PFSK-1 (cell line): Measurements from ENCODE around the gene LIPG.

Source experiments
- FOXP2 ChIP-seq: optimal IDR thresholded peaks from 2 replicates; pipeline ENCODE3; 2011; ENCODE audit warnings: borderline replicate concordance, control low read depth, inconsistent platforms; ENCODE audit not compliant: insufficient read depth; ENCODE audit errors: extremely low read length, extremely low read depth
- POLR2AphosphoS5 ChIP-seq: IDR thresholded peaks from 2 replicates; pipeline ENCODE4 v1.6.1; 2012; ENCODE audit warnings: low read depth, mild to moderate bottlenecking, control low read depth, low read length, moderate library complexity
- SIN3A ChIP-seq: IDR thresholded peaks from 2 replicates; pipeline ENCODE4 v1.6.1; 2012; ENCODE audit warnings: mild to moderate bottlenecking, low read length, moderate library complexity, borderline replicate concordance; ENCODE audit not compliant: insufficient read depth
- TAF1 ChIP-seq: IDR thresholded peaks from 2 replicates; pipeline ENCODE4 v1.6.1; 2012; ENCODE audit warnings: low read length, control low read depth, borderline replicate concordance; ENCODE audit not compliant: insufficient read depth
- TF ChIP-seq, protein P1 (sequence below), 2 experiments: IDR thresholded peaks; 2 replicates each; pipeline versions ENCODE4 v1.6.1 to v1.8.0; 2011 to 2012; ENCODE audit warnings: low read depth in 2 of 2, low read length in 2 of 2, control low read depth in 1 of 2, inconsistent platforms in 1 of 2, mild to moderate bottlenecking in 1 of 2, moderate library complexity in 1 of 2; ENCODE audit not compliant: insufficient read depth in 1 of 2

Gene LIPG

DNA sequence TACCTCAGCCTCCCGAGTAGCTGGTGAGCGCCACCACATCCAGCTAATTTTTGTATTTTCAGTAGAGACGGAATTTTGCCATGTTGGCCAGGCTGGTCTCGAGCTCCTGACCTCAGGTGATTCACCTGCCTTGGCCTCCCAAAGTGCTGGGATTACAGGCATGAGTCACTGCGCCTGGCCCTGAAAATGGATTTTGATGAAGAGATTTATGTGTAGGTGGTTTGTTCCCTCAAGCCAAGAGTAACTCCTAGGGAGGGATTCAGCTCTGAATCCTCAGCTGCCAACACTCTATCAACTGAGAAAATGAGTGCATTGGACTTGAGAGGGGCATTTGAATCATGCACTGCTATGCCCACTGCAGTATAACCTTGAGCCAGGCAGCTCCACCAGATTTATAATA lies 17.5 kb upstream of the LIPG start:
- TF ChIP-seq POLR2AphosphoS5 (no peak), TAF1 (no peak), SIN3A (no peak), FOXP2 (no peak)
- TF ChIP-seq, protein P1, sequence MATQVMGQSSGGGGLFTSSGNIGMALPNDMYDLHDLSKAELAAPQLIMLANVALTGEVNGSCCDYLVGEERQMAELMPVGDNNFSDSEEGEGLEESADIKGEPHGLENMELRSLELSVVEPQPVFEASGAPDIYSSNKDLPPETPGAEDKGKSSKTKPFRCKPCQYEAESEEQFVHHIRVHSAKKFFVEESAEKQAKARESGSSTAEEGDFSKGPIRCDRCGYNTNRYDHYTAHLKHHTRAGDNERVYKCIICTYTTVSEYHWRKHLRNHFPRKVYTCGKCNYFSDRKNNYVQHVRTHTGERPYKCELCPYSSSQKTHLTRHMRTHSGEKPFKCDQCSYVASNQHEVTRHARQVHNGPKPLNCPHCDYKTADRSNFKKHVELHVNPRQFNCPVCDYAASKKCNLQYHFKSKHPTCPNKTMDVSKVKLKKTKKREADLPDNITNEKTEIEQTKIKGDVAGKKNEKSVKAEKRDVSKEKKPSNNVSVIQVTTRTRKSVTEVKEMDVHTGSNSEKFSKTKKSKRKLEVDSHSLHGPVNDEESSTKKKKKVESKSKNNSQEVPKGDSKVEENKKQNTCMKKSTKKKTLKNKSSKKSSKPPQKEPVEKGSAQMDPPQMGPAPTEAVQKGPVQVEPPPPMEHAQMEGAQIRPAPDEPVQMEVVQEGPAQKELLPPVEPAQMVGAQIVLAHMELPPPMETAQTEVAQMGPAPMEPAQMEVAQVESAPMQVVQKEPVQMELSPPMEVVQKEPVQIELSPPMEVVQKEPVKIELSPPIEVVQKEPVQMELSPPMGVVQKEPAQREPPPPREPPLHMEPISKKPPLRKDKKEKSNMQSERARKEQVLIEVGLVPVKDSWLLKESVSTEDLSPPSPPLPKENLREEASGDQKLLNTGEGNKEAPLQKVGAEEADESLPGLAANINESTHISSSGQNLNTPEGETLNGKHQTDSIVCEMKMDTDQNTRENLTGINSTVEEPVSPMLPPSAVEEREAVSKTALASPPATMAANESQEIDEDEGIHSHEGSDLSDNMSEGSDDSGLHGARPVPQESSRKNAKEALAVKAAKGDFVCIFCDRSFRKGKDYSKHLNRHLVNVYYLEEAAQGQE (IDR thresholded peaks at IDR 0.05; ENCODE audit: insufficient read depth in 1 of 2, low read depth in 2 of 2, low read length in 2 of 2) = no peak

- TF ChIP-seq TAF1 (no peak), POLR2AphosphoS5 (no peak), FOXP2 (no peak)
- TF ChIP-seq, protein P1 (IDR thresholded peaks at IDR 0.05; ENCODE audit: insufficient read depth in 1 of 2, low read depth in 2 of 2, low read length in 2 of 2) = no peak
Measured at GRCh38 chr18:49546278-49546677, 15.6 kb upstream of the LIPG start.

DNA sequence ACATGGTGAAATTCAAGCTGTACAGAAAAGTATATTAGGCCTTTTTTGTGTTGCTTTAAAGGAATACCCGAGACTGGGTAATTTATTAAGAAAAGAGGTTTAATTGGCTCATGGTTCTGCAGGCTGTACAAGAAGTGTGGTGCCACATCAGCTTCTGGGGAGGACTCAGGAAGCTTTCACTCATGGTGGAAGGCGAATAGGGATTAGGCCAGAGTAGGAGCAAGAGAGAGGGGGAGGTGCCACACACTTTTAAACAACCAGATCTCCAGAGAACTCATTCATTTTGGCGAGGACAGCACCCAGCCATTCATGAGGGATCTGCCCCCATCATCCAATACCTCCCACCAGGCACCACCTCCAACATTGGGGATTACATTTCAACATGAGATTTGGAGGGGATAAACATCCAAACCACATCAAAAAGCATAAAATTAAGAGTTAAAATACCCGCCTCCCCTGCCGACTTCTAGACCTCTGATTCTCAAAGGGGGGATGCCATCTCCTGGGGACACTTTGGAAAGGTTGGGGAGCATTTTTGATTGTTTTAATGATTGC lies 15.1 kb upstream of the LIPG start:
- TF ChIP-seq, protein P1 (IDR thresholded peaks at IDR 0.05; ENCODE audit: insufficient read depth in 1 of 2, low read depth in 2 of 2, low read length in 2 of 2) = no peak
- TF ChIP-seq POLR2AphosphoS5 = no peak
- no peak for TF ChIP-seq TAF1
- TF ChIP-seq FOXP2 = no peak
- TF ChIP-seq SIN3A = no peak

DNA sequence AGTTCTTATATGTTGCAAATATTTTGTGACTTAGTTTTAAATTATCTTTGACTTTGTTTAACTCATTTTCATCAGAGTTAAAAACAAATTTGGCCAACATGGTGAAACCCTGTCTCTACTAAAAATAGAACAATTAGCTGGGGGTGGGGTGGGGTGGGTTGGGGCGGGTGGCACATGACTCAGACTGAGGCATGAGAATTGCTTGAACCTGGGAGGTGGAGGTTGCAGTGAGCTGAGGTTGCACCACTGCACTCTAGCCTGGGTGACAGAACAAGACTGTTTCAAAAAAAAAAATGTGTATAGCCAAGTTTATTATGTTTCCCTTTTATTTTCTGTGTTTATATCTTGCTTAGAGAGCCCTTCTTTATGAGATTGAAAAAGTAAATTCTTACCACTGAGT lies 14.2 kb upstream of the LIPG start:
- TF ChIP-seq, protein P1 (IDR thresholded peaks at IDR 0.05; ENCODE audit: insufficient read depth in 1 of 2, low read depth in 2 of 2, low read length in 2 of 2) = no peak
- no peak for TF ChIP-seq SIN3A
- no peak for TF ChIP-seq FOXP2
- no peak for TF ChIP-seq TAF1
- TF ChIP-seq POLR2AphosphoS5 = no peak

DNA sequence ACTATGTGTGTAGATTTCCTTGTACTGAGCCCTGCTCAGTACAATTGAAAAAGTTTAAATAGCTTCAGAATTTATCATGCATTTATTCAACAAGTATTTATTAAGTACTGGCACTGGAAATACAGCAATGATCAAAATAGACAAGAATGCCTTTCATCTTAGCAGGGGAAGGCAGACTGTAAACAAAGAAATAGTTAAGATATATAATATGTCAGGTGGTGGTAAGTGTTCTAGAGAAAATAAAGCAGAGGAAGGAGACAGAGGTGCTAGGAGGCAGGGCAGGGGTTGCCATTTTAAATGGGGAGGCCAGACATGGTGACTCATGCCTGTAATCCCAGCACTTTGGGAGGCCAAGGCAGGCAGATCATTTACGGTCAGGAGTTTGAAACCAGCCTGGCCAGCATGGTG lies 13.6 kb upstream of the LIPG start:
- TF ChIP-seq POLR2AphosphoS5 (no peak), SIN3A (no peak), TAF1 (no peak), FOXP2 (no peak)
- TF ChIP-seq, protein P1 (IDR thresholded peaks at IDR 0.05; ENCODE audit: insufficient read depth in 1 of 2, low read depth in 2 of 2, low read length in 2 of 2) = no peak
